OCI-LY3 (cell line): Measurements from ENCODE around the gene DDX39B.

Experiments used
- EZH2phosphoT487 ChIP-seq: fragments of 200-600 bp; shearing (Covaris generic); IDR thresholded peaks from 2 replicates; pipeline ENCODE4 v1.6.1; 2018; ENCODE audit warnings: antibody characterized with exemption, mixed run types, low read depth
- TF ChIP-seq, protein P1 (sequence below): fragments of 200-600, 300-600 bp; sonication (generic); IDR thresholded peaks from 2 replicates; pipeline ENCODE4 v1.5.1; 2014; ENCODE audit warnings: antibody characterized with exemption, low read length, low read depth

DNA sequence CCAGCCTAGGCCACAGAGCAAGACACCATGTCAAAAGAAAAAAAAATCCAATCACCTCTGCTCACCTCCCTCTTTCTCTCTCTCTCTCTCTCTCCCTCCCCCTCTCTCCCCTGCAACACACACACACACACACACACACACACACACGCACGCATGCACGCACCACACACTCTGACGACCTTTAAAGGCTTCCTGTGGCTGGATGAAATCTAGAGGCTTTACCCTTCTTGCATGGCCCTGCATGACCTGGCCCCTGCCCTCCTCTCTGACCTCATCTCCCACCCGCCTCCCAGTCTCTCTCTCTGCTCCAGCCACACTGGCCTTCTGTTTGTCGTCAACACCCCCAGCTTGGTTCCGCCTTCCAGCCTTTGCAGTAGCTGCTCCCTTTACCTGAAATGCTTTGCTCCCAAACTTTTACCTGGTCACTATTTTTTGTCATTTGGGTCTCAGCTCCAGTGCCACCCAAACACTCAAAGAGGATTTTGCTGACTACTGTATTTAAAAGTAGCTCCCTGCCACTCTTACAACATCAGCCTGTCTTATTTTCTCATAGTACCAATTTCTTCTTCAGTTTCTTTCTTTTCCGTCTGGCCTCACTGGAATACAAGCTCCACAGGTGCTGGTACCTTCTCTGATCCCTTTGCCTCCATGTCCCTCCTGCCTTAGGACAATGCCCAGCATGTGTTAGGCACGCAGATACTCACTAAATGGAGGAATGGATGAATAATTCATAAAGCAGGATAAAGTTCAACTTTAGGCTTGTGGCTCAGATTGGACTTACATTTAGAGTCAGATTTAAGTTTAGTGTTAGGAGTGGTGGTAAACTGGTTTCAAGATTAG, 25.9 kb upstream of the DDX39B start:
- TF ChIP-seq, protein P1, sequence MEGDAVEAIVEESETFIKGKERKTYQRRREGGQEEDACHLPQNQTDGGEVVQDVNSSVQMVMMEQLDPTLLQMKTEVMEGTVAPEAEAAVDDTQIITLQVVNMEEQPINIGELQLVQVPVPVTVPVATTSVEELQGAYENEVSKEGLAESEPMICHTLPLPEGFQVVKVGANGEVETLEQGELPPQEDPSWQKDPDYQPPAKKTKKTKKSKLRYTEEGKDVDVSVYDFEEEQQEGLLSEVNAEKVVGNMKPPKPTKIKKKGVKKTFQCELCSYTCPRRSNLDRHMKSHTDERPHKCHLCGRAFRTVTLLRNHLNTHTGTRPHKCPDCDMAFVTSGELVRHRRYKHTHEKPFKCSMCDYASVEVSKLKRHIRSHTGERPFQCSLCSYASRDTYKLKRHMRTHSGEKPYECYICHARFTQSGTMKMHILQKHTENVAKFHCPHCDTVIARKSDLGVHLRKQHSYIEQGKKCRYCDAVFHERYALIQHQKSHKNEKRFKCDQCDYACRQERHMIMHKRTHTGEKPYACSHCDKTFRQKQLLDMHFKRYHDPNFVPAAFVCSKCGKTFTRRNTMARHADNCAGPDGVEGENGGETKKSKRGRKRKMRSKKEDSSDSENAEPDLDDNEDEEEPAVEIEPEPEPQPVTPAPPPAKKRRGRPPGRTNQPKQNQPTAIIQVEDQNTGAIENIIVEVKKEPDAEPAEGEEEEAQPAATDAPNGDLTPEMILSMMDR = no peak
- TF ChIP-seq EZH2phosphoT487 = no peak
